CD4-positive, alpha-beta memory T cell (primary cell): Measurements from ENCODE around the gene COQ10A. TPM values are rescaled to one million over a fixed set of nuclear protein-coding genes. Genes with fewer than 3 reads are reported as not detected.
"Not testable (repeated sequence)": the region's sequence is repeated elsewhere in the genome, so short reads cannot be mapped to it uniquely, and the experiment has no call there.

Source experiments
- CTCF ChIA-PET: fragments of 350-600 bp; sonication (Branson Sonifier 250); formaldehyde crosslinking; loops from one replicate; lab custom pipeline; 2021; ENCODE audit warnings: inconsistent platforms; ENCODE audit not compliant: partially characterized antibody; lab: Charles Lee
- POLR2A ChIA-PET: fragments of 350-600 bp; sonication (Branson Sonifier 250); formaldehyde crosslinking; loops from one replicate; lab custom pipeline; 2021; ENCODE audit not compliant: partially characterized antibody; lab: Charles Lee
- DNase-seq, 5 donors: peaks; one replicate each; pipeline versions ENCODE4 v3.0.0 to v3.0.0-alpha.2; 2020 to 2022; ENCODE audit warnings: mixed read lengths in 1 of 5
- H3K27ac ChIP-seq: one replicate; pipeline ENCODE4 v1.7.0; 2013; ENCODE audit warnings: low read depth, low read length
- H3K27me3 ChIP-seq: 2 replicates; pipeline ENCODE4 v1.7.0; 2013; ENCODE audit warnings: mild to moderate bottlenecking, low read length, moderate library complexity; ENCODE audit not compliant: insufficient read depth
- H3K36me3 ChIP-seq: 2 replicates; pipeline ENCODE4 v1.7.0; 2013; ENCODE audit warnings: mild to moderate bottlenecking, low read length, moderate library complexity; ENCODE audit not compliant: insufficient read depth
- H3K4me1 ChIP-seq: 2 replicates; pipeline ENCODE4 v1.7.0; 2013; ENCODE audit warnings: mild to moderate bottlenecking, low read length, moderate library complexity; ENCODE audit not compliant: insufficient read depth
- H3K4me3 ChIP-seq, 2 donors: one replicate each; pipeline ENCODE4 v1.7.0; 2013; ENCODE audit warnings: low read length in 2 of 2, mild to moderate bottlenecking in 1 of 2
- H3K9me3 ChIP-seq, 2 donors: one replicate each; pipeline ENCODE4 v1.7.0; 2013; ENCODE audit warnings: low read length in 2 of 2, control low read depth in 1 of 2; ENCODE audit not compliant: control insufficient read depth in 1 of 2
- H3K27ac Mint-ChIP-seq, 7 donors: one replicate each; pipeline ENCODE4 v1.8.0; 2020 to 2021; ENCODE audit warnings: mixed read lengths in 7 of 7, mild to moderate bottlenecking in 6 of 7, inconsistent platforms in 3 of 7, moderate library complexity in 3 of 7
- H3K27me3 Mint-ChIP-seq, 2 donors: one replicate each; pipeline ENCODE4 v1.8.0; 2020 to 2021; ENCODE audit warnings: mixed read lengths in 2 of 2
- H3K36me3 Mint-ChIP-seq, 2 donors: one replicate each; pipeline ENCODE4 v1.8.0; 2020 to 2021; ENCODE audit warnings: mixed read lengths in 2 of 2, inconsistent platforms in 1 of 2, mild to moderate bottlenecking in 1 of 2
- H3K4me1 Mint-ChIP-seq, 4 donors: one replicate each; pipeline ENCODE4 v1.8.0; 2020 to 2021; ENCODE audit warnings: mixed read lengths in 4 of 4, mild to moderate bottlenecking in 1 of 4
- H3K4me3 Mint-ChIP-seq, 8 donors: one replicate each; pipeline ENCODE4 v1.8.0; 2020 to 2021; ENCODE audit warnings: mixed read lengths in 8 of 8, mild to moderate bottlenecking in 7 of 8, moderate library complexity in 6 of 8, inconsistent platforms in 3 of 8
- H3K9me3 Mint-ChIP-seq, 8 donors: one replicate each; pipeline ENCODE4 v1.8.0; 2020 to 2021; ENCODE audit warnings: mixed read lengths in 8 of 8, mild to moderate bottlenecking in 5 of 8, inconsistent platforms in 3 of 8, moderate library complexity in 1 of 8
- intact Hi-C: fragments of 100-400 bp; cut with micrococcal nuclease; formaldehyde crosslinking; loops from one replicate; pipeline ENCODE4 v1.15.1; 2023
- polyA plus RNA-seq, 2 donors: library from polyadenylated mRNA; unstranded; fragments of 300-500 nt; fragmentation: Illumina TruSeq; gene quantifications; one replicate each; pipeline ENCODE4 v1.2.3, GENCODE V29; 2021
- total RNA-seq, 2 experiments: library from RNA; stranded (reverse); gene quantifications; one replicate each; pipeline ENCODE4 v1.2.3, GENCODE V29; 2021

The COQ10A gene
- total and polyA plus RNA-seq, 4 experiments from 2014 or later, result 8.7 to 38.6 (median 23.5) TPM

DNA sequence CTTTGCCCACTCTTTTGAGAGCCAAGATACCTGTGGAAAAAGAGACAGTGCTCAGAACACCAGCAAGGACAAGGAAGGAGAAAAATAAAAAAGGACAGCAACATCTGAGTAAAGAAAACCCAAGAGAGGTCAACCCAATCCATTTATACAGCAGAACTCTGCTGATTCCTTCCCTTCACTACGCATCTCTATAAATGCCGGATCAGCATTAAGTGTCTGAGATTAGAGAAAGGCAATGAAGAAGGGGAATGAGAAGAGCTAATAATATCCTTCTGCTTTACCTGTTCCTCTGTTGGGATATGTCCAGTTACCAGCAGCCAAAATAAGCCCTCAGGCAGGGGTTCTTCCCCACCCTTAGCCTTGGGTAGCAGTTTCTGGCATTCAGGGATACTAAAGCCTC is 15.8 kb downstream of the COQ10A start:
- ChIA-PET POLR2A (no interaction called here), CTCF (no interaction called here)
- Histone ChIP-seq H3K27ac (no peak overlapping the region), H3K27me3 (no peaks in the 10 kb centered on the region), H3K4me1 (no peaks in the 10 kb centered on the region), H3K4me3 (no peak overlapping the region), H3K36me3 (peaks cover 59% of the 10 kb centered on the region), H3K9me3 (no peaks in the 10 kb centered on the region)
- Mint-ChIP-seq H3K4me3 (no peak overlapping the region), H3K36me3 (peaks cover 41 to 54% of the 10 kb centered on the region in 2 donors), H3K27ac (peak overlapping the region in 2 of 7 donors; percentile 11 to 64), H3K4me1 (peaks cover 0 to 5% (median 2%) of the 10 kb centered on the region in 4 donors), H3K27me3 (no peaks in the 10 kb centered on the region), H3K9me3 (no peaks in the 10 kb centered on the region)
- intact Hi-C loops, result no loop called here
- no peak for DNase-seq

- H3K4me3 Mint-ChIP-seq, H3K27ac ChIP-seq, intact Hi-C loops, H3K27ac Mint-ChIP-seq, H3K4me1 ChIP-seq, H3K27me3 Mint-ChIP-seq, POLR2A ChIA-PET, H3K9me3 Mint-ChIP-seq, H3K27me3 ChIP-seq, H3K4me3 ChIP-seq, H3K9me3 ChIP-seq, DNase-seq, H3K4me1 Mint-ChIP-seq: not testable (repeated sequence)
- CTCF ChIA-PET, result interaction anchor here (0.9 to 1.4 kb wide), 4 partner anchors 9 to 179 kb away, joined by 3 to 6 read pairs (median 4); partner anchors contain the start of gene CNPY2
- H3K36me3 Mint-ChIP-seq, result peaks cover 34 to 49% of the 10 kb centered on the region in 2 donors
- H3K36me3 ChIP-seq, result peaks cover 45% of the 10 kb centered on the region
Measured at GRCh38 chr12:56284263-56284662, 17.5 kb downstream of the COQ10A start.

DNA sequence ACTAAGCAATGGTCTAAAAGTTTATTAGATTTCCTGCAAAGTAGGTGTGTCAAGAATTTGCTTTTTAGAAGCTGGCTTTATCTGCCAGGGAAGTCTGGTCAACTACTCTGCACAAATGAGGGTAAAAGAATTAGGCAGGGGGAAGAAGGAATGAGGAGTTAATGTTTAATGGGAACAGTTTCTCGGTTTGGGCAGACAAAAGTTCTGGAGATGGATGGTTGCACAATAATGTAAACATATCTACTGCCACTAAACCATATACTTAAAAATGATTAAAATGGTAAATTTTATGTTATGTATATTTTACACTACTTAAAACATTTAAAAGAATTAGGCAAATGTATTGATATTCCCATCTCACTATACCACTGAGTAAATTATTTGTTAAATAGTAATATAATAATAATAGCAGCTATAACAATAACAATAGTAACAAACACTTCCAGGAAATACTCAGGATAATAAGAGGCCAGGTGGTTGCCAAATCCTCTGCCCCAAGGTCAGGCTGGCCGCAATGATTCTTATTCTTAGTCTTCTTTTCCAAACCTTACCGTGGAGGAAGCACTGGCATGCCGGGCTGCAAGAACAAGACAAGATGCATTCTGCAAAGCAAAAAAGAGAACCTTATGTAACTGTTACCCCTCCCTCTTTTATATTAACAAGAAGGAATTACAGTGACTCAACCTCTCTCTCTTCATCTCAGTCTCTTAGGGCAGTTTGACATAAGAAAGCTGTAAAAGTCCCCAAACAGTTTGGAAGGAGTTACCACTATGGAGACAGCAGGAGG is 19.5 kb downstream of the COQ10A start:
- Histone ChIP-seq H3K36me3 (peaks cover 43% of the 10 kb centered on the region), H3K27me3 (no peaks in the 10 kb centered on the region), H3K4me3 (no peak overlapping the region), H3K27ac (no peak overlapping the region), H3K4me1 (peaks cover 6% of the 10 kb centered on the region), H3K9me3 (no peaks in the 10 kb centered on the region)
- Mint-ChIP-seq H3K36me3 (peaks cover 35 to 49% of the 10 kb centered on the region in 2 donors), H3K9me3 (no peaks in the 10 kb centered on the region), H3K4me1 (peaks cover 6 to 18% (median 10%) of the 10 kb centered on the region in 4 donors), H3K27ac (peak overlapping the region in 6 of 7 donors; percentile 32 to 79 (median 60)), H3K27me3 (no peaks in the 10 kb centered on the region), H3K4me3 (no peak overlapping the region)
- DNase-seq, result no peak
- intact Hi-C loops, result no loop called here
- ChIA-PET POLR2A (interaction anchor here (1.0 kb wide), 2 partner anchors 13 to 19 kb away, joined by 3 to 4 read pairs; partner anchors contain the start of gene CS), CTCF (interaction anchor here (1.0 to 1.5 kb wide), 5 partner anchors 23 to 178 kb away, joined by 3 to 8 read pairs (median 4); partner anchors contain the start of gene RNF41)

DNA sequence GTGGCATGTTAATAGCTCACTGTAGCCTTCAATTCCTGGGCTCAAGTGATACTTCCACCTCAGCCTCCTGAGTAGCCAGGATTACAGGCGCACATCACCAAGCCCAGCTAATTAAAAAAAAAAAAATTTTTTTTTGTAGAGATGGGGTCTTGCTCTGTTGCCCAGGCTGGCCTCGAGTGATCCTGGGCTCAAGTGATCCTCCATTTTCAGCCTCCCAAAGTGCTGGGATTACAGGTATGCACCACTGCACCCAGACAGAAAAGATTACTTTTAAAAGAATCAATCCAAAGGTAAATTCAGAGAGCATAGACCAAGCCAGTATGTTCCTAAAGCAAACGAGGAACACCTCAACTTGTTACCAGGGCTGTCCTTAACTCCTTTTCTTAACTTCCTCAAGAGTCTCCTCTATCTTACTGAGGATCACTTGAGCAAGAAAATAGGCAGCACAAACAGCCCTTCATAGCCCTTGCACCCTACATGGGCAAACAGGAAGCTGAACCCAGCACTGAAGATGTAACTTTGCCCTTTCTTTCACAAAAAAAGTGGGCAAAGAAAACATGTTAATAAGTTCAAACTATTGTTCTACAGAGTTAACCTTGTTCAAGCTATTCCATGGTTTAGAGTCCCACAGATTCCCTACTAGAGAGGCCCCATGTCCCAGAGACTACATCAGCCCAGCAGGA is 22.1 kb downstream of the COQ10A start:
- H3K27me3 Mint-ChIP-seq, result no peaks in the 10 kb centered on the region
- H3K27ac Mint-ChIP-seq, result peak overlapping the region in 2 of 7 donors; percentile 29 to 66
- no peak overlapping the region for H3K27ac ChIP-seq
- DNase-seq, result no peak
- peaks cover 23% of the 10 kb centered on the region for H3K4me1 ChIP-seq
- no peaks in the 10 kb centered on the region for H3K9me3 Mint-ChIP-seq
- intact Hi-C loops, result no loop called here
- H3K4me3 Mint-ChIP-seq, result no peak overlapping the region
- H3K4me1 Mint-ChIP-seq, result peaks cover 15 to 35% (median 24%) of the 10 kb centered on the region in 4 donors
- H3K4me3 ChIP-seq, result no peak overlapping the region
- H3K9me3 ChIP-seq, result no peaks in the 10 kb centered on the region
- H3K27me3 ChIP-seq, result no peaks in the 10 kb centered on the region
- ChIA-PET CTCF (interaction anchor here (0.6 to 1.5 kb wide), 3 partner anchors 10 to 175 kb away, joined by 3 to 8 read pairs (median 4); no protein-coding TSS in a partner anchor), POLR2A (interaction anchor here (1.0 to 1.5 kb wide), 2 partner anchors 10 to 67 kb away, joined by 3 read pairs; partner anchors contain the start of gene RNF41)
- peaks cover 21 to 36% of the 10 kb centered on the region in 2 donors for H3K36me3 Mint-ChIP-seq
- peaks cover 26% of the 10 kb centered on the region for H3K36me3 ChIP-seq

DNA sequence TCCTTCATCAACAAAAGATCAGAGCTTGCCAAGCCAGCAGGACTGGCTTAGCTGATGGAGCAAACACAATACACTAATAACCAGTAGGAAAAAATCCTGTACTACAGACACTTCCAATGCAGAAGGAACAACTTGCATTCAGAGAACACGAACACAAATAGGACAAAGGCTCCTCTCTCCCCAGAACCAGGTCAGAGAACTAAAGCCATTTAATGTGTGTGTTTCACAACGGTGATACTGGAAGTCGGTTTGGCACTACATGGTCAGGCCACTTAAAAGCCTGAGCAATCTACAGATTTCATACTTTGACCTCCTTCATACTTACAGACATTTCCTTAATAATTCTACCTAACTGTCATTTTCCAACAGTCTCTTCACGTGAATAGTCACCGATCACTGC is 27.1 kb downstream of the COQ10A start:
- Mint-ChIP-seq H3K27me3 (no peaks in the 10 kb centered on the region), H3K27ac (peak overlapping the region in 2 of 7 donors; percentile 16 to 60), H3K9me3 (no peaks in the 10 kb centered on the region), H3K4me1 (peaks cover 34 to 69% (median 47%) of the 10 kb centered on the region in 4 donors), H3K36me3 (peaks cover 11 to 34% of the 10 kb centered on the region in 2 donors), H3K4me3 (no peak overlapping the region)
- intact Hi-C loops, result no loop called here
- Histone ChIP-seq H3K36me3 (peaks cover 14% of the 10 kb centered on the region), H3K27me3 (no peaks in the 10 kb centered on the region), H3K9me3 (no peaks in the 10 kb centered on the region), H3K27ac (no peak overlapping the region), H3K4me3 (no peak overlapping the region), H3K4me1 (peaks cover 56% of the 10 kb centered on the region)
- ChIA-PET CTCF (interaction anchor here (1.0 kb wide), 1 partner anchor 10 kb away, joined by 3 read pairs; no protein-coding TSS in a partner anchor), POLR2A (no interaction called here)
- DNase-seq, result no peak

DNA sequence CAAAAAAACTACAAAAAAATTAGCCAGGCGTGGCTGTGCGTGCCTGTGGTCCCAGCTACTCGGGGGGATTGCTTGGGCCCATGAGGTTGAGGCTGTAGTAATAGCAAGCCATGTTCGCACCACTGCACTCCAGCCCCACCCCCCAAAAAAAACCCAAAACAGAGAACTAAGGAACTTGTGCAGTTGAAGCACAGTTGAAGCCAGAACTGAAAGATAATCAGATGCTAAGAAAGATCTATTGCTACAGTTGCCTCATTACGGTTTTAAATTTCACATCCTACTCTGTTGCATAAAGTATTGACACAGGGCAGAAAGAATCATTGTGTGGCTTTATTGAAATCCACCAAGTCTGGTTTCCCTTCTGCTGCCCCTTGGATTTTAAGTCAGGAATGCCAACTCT is 29.6 kb downstream of the COQ10A start:
- H3K27ac ChIP-seq, result no peak overlapping the region
- Mint-ChIP-seq H3K36me3 (peaks cover 4 to 39% of the 10 kb centered on the region in 2 donors), H3K27me3 (no peaks in the 10 kb centered on the region), H3K9me3 (no peaks in the 10 kb centered on the region), H3K4me3 (peak overlapping the region in 1 of 8 donors; percentile 70), H3K27ac (peak overlapping the region in 6 of 7 donors; percentile 21 to 96 (median 40)), H3K4me1 (peaks cover 38 to 75% (median 57%) of the 10 kb centered on the region in 4 donors)
- peaks cover 9% of the 10 kb centered on the region for H3K36me3 ChIP-seq
- intact Hi-C loops, result no loop called here
- H3K27me3 ChIP-seq, result no peaks in the 10 kb centered on the region
- ChIA-PET CTCF (interaction anchor here (1.2 kb wide), 1 partner anchor 30 kb away, joined by 3 read pairs; the partner anchor contains the start of gene COQ10A), POLR2A (interaction anchor here (1.5 kb wide), 1 partner anchor 20 kb away, joined by 5 read pairs; the partner anchor contains the start of gene CNPY2)
- no peaks in the 10 kb centered on the region for H3K9me3 ChIP-seq
- no peak overlapping the region for H3K4me3 ChIP-seq
- DNase-seq, result no peak
- peaks cover 66% of the 10 kb centered on the region for H3K4me1 ChIP-seq
